K562 (cell line): ENCODE measurements around the gene RNF167. TPM values are rescaled to one million over a fixed set of nuclear protein-coding genes. Genes with fewer than 3 reads are reported as not detected.
A peak's percentile ranks its signal among the peaks of the same experiment; 100 is the strongest.

Experiments
- ATAC-seq: fragments of 200-7000 bp; cut with Tn5 transposase; 3 replicates; pipeline ENCODE4 v1.9.1; 2020; ENCODE audit warnings: moderate library complexity
- BruUV-seq: library from RNA; stranded (reverse); fragments of 400-500 nt; replicated peaks from 2 replicates; lab custom pipeline; 2021; lab: Mats Ljungman, UMichigan
- CTCF ChIA-PET: fragments of 300-600 bp; formaldehyde crosslinking; extraction: SDS; loops from one replicate; lab custom pipeline; 2021; ENCODE audit warnings: low intra/inter-chr PET ratio; lab: Yijun Ruan, JAX
- POLR2A ChIA-PET: fragments of 300-600, 350-650 bp; sonication (Branson Sonifier 250); formaldehyde crosslinking; extraction: SDS; loops from one replicate; lab custom pipeline; 2021; ENCODE audit warnings: antibody characterized with exemption, inconsistent platforms; lab: Yijun Ruan, JAX
- DNase-seq, 4 experiments: peaks; one replicate each; pipeline versions ENCODE4 v3.0.0 to v3.0.0-alpha.2; 2011 to 2018; ENCODE audit warnings: low spot score in 3 of 4, mixed read lengths in 3 of 4; ENCODE audit errors: extremely low read depth in 1 of 4
- FAIRE-seq: peaks from 2 replicates; lab custom pipeline; 2011; peaks lifted over from hg19 to GRCh38; lab: Jason Lieb, UNC
- H2AFZ ChIP-seq: 2 replicates; pipeline ENCODE4 v1.6.0; 2011; ENCODE audit warnings: low read depth, low read length, control low read depth, inconsistent platforms
- H3K27ac ChIP-seq: fragments of 200-600 bp; 3 replicates; pipeline ENCODE4 v1.8.0; 2011; ENCODE audit warnings: low read depth, mild to moderate bottlenecking, control low read depth, inconsistent platforms, low read length, moderate library complexity, mixed read lengths; ENCODE audit errors: extremely low read depth
- H3K27me3 ChIP-seq, 2 experiments: fragments of 300-600 bp in 1 of 2; 2 replicates in 1 of 2; 3 replicates in 1 of 2; pipeline versions ENCODE4 v1.6.0 to v1.8.0; 2011; ENCODE audit warnings: inconsistent platforms in 2 of 2, low read length in 2 of 2, mild to moderate bottlenecking in 1 of 2, mixed read lengths in 1 of 2, moderate library complexity in 1 of 2; ENCODE audit not compliant: control insufficient read depth in 2 of 2, insufficient read depth in 2 of 2
- H3K36me3 ChIP-seq: fragments of 300-600 bp; 3 replicates; pipeline ENCODE4 v1.8.0; 2011; ENCODE audit warnings: mild to moderate bottlenecking, low read length, inconsistent platforms; ENCODE audit not compliant: control insufficient read depth, insufficient read depth
- H3K4me1 ChIP-seq, 2 experiments: fragments of 200-600 bp in 1 of 2; replicated peaks in 1 of 2; 2 replicates in 1 of 2; 3 replicates in 1 of 2; pipeline versions ENCODE4 v1.5.1 to v1.8.0; 2011; ENCODE audit warnings: inconsistent platforms in 2 of 2, low read length in 2 of 2, mild to moderate bottlenecking in 1 of 2, mixed read lengths in 1 of 2, moderate library complexity in 1 of 2; ENCODE audit not compliant: control insufficient read depth in 2 of 2, insufficient read depth in 2 of 2
- H3K4me2 ChIP-seq: 2 replicates; pipeline ENCODE4 v1.6.1; 2011; ENCODE audit warnings: low read length, control low read depth, inconsistent platforms, mixed read lengths; ENCODE audit not compliant: insufficient read depth
- H3K4me3 ChIP-seq: fragments of 200-600 bp; sonication (generic), shearing (Covaris generic); 2 replicates; pipeline ENCODE4 v1.5.1; 2016; ENCODE audit warnings: control low read depth, inconsistent platforms
- H3K79me2 ChIP-seq: fragments of 200-600 bp; 3 replicates; pipeline ENCODE4 v1.8.0; 2011; ENCODE audit warnings: low read length, inconsistent platforms; ENCODE audit not compliant: control insufficient read depth, insufficient read depth
- H3K9ac ChIP-seq, 2 experiments: 2 replicates each; pipeline versions ENCODE4 v1.6.0 to v1.6.1; 2011; ENCODE audit warnings: low read depth in 2 of 2, low read length in 2 of 2, control low read depth in 1 of 2, inconsistent platforms in 1 of 2, mild to moderate bottlenecking in 1 of 2, mixed read lengths in 1 of 2; ENCODE audit not compliant: insufficient read depth in 1 of 2
- H3K9me1 ChIP-seq: one replicate; pipeline ENCODE4 v1.6.0; 2011; ENCODE audit warnings: inconsistent platforms, mild to moderate bottlenecking, low read length, moderate library complexity; ENCODE audit not compliant: control insufficient read depth, insufficient read depth
- H3K9me3 ChIP-seq: replicated peaks from 2 replicates; pipeline ENCODE4 v1.5.1; 2011; ENCODE audit warnings: low read depth, low read length, inconsistent platforms; ENCODE audit not compliant: control insufficient read depth, insufficient read depth
- H4K20me1 ChIP-seq: replicated peaks from 2 replicates; pipeline ENCODE4 v1.6.1; 2011; ENCODE audit warnings: low read length, inconsistent platforms, mixed read lengths; ENCODE audit not compliant: control insufficient read depth, insufficient read depth
- CUX1 ChIP-seq: fragments of 200-800 bp; sonication (Bioruptor generic); IDR thresholded peaks from 2 replicates; pipeline ENCODE4 v1.6.1; 2016; ENCODE audit warnings: missing genetic modification characterization, missing compliant biosample characterization
- MITF ChIP-seq: IDR thresholded peaks from 2 replicates; pipeline ENCODE4 v1.6.1; 2014; ENCODE audit warnings: antibody characterized with exemption
- PBX2 ChIP-seq, 2 experiments: IDR thresholded peaks in 1 of 2; conservative IDR thresholded peaks in 1 of 2; 2 replicates each; pipeline ENCODE4 v1.6.1; 2016; ENCODE audit warnings: low read depth in 2 of 2, mild to moderate bottlenecking in 1 of 2, missing compliant biosample characterization in 1 of 2, missing genetic modification characterization in 1 of 2, moderate library complexity in 1 of 2
- PKNOX1 ChIP-seq: fragments of 450-650 bp; IDR thresholded peaks from 2 replicates; pipeline ENCODE4 v1.6.1; 2016
- PML ChIP-seq: IDR thresholded peaks from 2 replicates; pipeline ENCODE4 v1.6.1; 2012; ENCODE audit warnings: low read length, inconsistent platforms
- TAL1 ChIP-seq: fragments of 450-650 bp; IDR thresholded peaks from 2 replicates; pipeline ENCODE4 v1.6.1; 2016; ENCODE audit warnings: mild to moderate bottlenecking
- TARDBP ChIP-seq: fragments of 450-650 bp; IDR thresholded peaks from 2 replicates; pipeline ENCODE4 v1.6.1; 2016
- ZNF316 ChIP-seq: fragments of 450-650 bp; IDR thresholded peaks from 2 replicates; pipeline ENCODE4 v1.6.1; 2016
- ZNF561 ChIP-seq: fragments of 450-650 bp; formaldehyde crosslinking; conservative IDR thresholded peaks from 2 replicates; pipeline ENCODE4 v1.4.0; 2020; ENCODE audit warnings: mild to moderate bottlenecking, moderate library complexity
- ZNF766 ChIP-seq: fragments of 200-800 bp; sonication (Bioruptor generic); conservative IDR thresholded peaks from 2 replicates; pipeline ENCODE4 v1.6.1; 2016; ENCODE audit warnings: missing genetic modification characterization, missing compliant biosample characterization
- WGBS: fragments of 100-300 bp; shearing (Covaris generic); methylation state at CpG from one replicate; pipeline ENCODE4 v1.1.6; 2016; ENCODE audit warnings: low coverage, mixed read lengths; ENCODE audit not compliant: insufficient coverage; ENCODE audit errors: missing lambda C conversion rate; 5-methylcytosine and 5-hydroxymethylcytosine counted together
- in situ Hi-C: fragments of 300-500 bp; cut with MboI; formaldehyde crosslinking; loops from 4 replicates; pipeline ENCODE4 v1.15.0; 2018; ENCODE audit warnings: inconsistent platforms, mixed read lengths
- intact Hi-C: fragments of 100-400 bp; cut with micrococcal nuclease; formaldehyde crosslinking; loops from 2 replicates; pipeline ENCODE4 v1.14.2; 2022
- polyA plus RNA-seq, 8 experiments: library from polyadenylated mRNA; depleted of rRNA in 4 of 8; stranded (reverse) in 5 of 8; unstranded in 3 of 8; fragments of >200 nt; fragmentation: Nextera tagmentation in 2 of 8; fragmentation: Illumina TruSeq in 1 of 8; extraction: Ambion mirVana in 2 of 8; extraction: Trizol in 1 of 8; gene quantifications; 2 replicates each; pipeline versions ENCODE4 v1.2.1 to v1.2.3, GENCODE V29; 2011 to 2014; ENCODE audit warnings: inconsistent platforms in 1 of 8, missing spikeins in 1 of 8
- total RNA-seq, 7 experiments: library from RNA; depleted of rRNA in 6 of 7; stranded (reverse); fragments of >200 nt in 6 of 7; fragmentation: Illumina TruSeq in 2 of 7; extraction: Trizol in 2 of 7; gene quantifications; 2 replicates each; pipeline versions ENCODE4 v1.2.1 to v1.2.3, GENCODE V29; 2011 to 2021; ENCODE audit warnings: low replicate concordance in 1 of 7

RNF167 gene
- total and polyA plus RNA-seq, 9 of the 15 experiments (the other 6 are each of a cell fraction or from before 2014, with no cell fraction given), result 16.5 to 143 (median 45.5) TPM

GRCh38 chr17:4948166-4948930 lies 8.3 kb downstream of the RNF167 start, which contains the start of gene PFN1:
Gene PFN1, minus strand, starts transcription at chr17:4948530. Its CDS starts 136 bp downstream, at chr17:4948394.
- peak within 1 kb of the TSS; percentile 52 for H2AFZ ChIP-seq
- no peak for TF ChIP-seq MITF
- 0 out of 2 replicates have a peak, but pooled peaks have one; percentile 43 for TF ChIP-seq PML
- TF ChIP-seq ZNF561 (CRISPR knock-in tag), result no peak
- TF ChIP-seq ZNF766, result no peak
- no peak for TF ChIP-seq PKNOX1
- TF ChIP-seq PBX2 (CRISPR knock-in tag; IDR thresholded peaks at IDR 0.05; ENCODE audit: low read depth), result no peak
- TF ChIP-seq PBX2 (tag; conservative IDR thresholded peaks at IDR 0.05; ENCODE audit: low read depth), result no peak
- TF ChIP-seq TAL1, result 0 out of 2 replicates have a peak, but pooled peaks have one; percentile 12
- TF ChIP-seq TARDBP, result no peak
- no peak for TF ChIP-seq CUX1 (CRISPR knock-in tag)
- 0 out of 2 replicates have a peak, but pooled peaks have one; percentile 9 for TF ChIP-seq ZNF316

More at GRCh38 chr17:4948166-4948930, 8.3 kb downstream of the RNF167 start, which contains the start of gene PFN1:
- peak within 1 kb of the TSS; percentile 94 to 97 for H3K9ac ChIP-seq
- H3K9me1 ChIP-seq, result no peaks in the 10 kb centered on the region
- FAIRE-seq, result peak; percentile 79
- CTCF ChIA-PET, result no interaction called here
- H4K20me1 ChIP-seq, result peaks cover 22% of the 10 kb centered on the region
- peaks cover 32 to 52% of the 10 kb centered on the region in 2 experiments for H3K4me1 ChIP-seq
- intact Hi-C loops, result no loop called here
- WGBS, result 0% methylated on average over 7 of the region's 59 CpGs
- peaks cover 69% of the 10 kb centered on the region for H3K79me2 ChIP-seq
- peaks cover 45% of the 10 kb centered on the region for H3K36me3 ChIP-seq
- peak; percentile 56 for ATAC-seq
- H3K4me2 ChIP-seq, result peak within 1 kb of the TSS; percentile 93
- peak; percentile 63 to 89 (median 80) for DNase-seq
- no TSS peak for BruUV-seq
- H3K9me3 ChIP-seq, result no peaks in the 10 kb centered on the region
- H3K27ac ChIP-seq, result peak within 1 kb of the TSS; percentile 98
- in situ Hi-C loops, result no loop called here
- no peaks in the 10 kb centered on the region for H3K27me3 ChIP-seq
- POLR2A ChIA-PET, result interaction anchor here (0.6 to 4.7 kb wide), 8 partner anchors 8 to 704 kb away, joined by 3 to 21 read pairs (median 3); partner anchors contain the start of genes RNF167, SLC25A11 and SPAG7
- H3K4me3 ChIP-seq, result peak within 1 kb of the TSS; percentile 97
